NCI-H69 (cell line): Measurements from ENCODE around the gene TLX2.

Source experiments
- DNase-seq: peaks from one replicate; lab custom pipeline; 2025; lab: John Stamatoyannopoulos, UW

TLX2 gene

GRCh38 chr2:74532222-74532621 lies 18.0 kb downstream of the TLX2 start:
- peak; percentile 17 for DNase-seq

- no peak for DNase-seq
Measured at GRCh38 chr2:74533464-74533863, 19.2 kb downstream of the TLX2 start.

GRCh38 chr2:74534411-74534810 lies 20.2 kb downstream of the TLX2 start:
- no peak for DNase-seq

GRCh38 chr2:74535440-74535965 lies 21.3 kb downstream of the TLX2 start:
- DNase-seq, result no peak

GRCh38 chr2:74536166-74536950 lies 22.1 kb downstream of the TLX2 start:
- DNase-seq, result no peak

- DNase-seq, result no peak
Measured at GRCh38 chr2:74537140-74537539, 22.9 kb downstream of the TLX2 start.

GRCh38 chr2:74538881-74539339 lies 24.7 kb downstream of the TLX2 start:
- DNase-seq, result no peak

- no peak for DNase-seq
Measured at GRCh38 chr2:74540291-74540690, 26.0 kb downstream of the TLX2 start.

GRCh38 chr2:74542978-74543377 lies 28.7 kb downstream of the TLX2 start:
- no peak for DNase-seq

GRCh38 chr2:74544634-74545033 lies 30.4 kb downstream of the TLX2 start:
- DNase-seq, result peak; percentile 12

GRCh38 chr2:74546004-74546403 lies 31.8 kb downstream of the TLX2 start:
- no peak for DNase-seq

- DNase-seq, result peak; percentile 10
Measured at GRCh38 chr2:74548285-74548899, 34.1 kb downstream of the TLX2 start.

- DNase-seq, result peak; percentile 44
Measured at GRCh38 chr2:74548900-74549826, 34.9 kb downstream of the TLX2 start.

- no peak for DNase-seq
Measured at GRCh38 chr2:74550231-74550630, 36.0 kb downstream of the TLX2 start.

- DNase-seq, result no peak
Measured at GRCh38 chr2:74551530-74551929, 37.3 kb downstream of the TLX2 start.

GRCh38 chr2:74551942-74552913 lies 38.0 kb downstream of the TLX2 start:
- no peak for DNase-seq

GRCh38 chr2:74552914-74553811 lies 38.9 kb downstream of the TLX2 start:
- no peak for DNase-seq

GRCh38 chr2:74553892-74554819 lies 39.9 kb downstream of the TLX2 start, which contains the start of the genes DOK1 and LOXL3:
Gene DOK1 (plus strand): TSS chr2:74554720. CDS start chr2:74554755, 35 bp downstream.
Gene LOXL3 (minus strand): TSS chr2:74553942. CDS start chr2:74552634, 1,308 bp downstream.
- peak; percentile 55 for DNase-seq
